MCF 10A (cell line): ENCODE results near the gene NEUROD6. TPM values are rescaled to one million over a fixed set of nuclear protein-coding genes. Genes with fewer than 3 reads are reported as not detected.

Experiments
- BruUV-seq: library from RNA; stranded (reverse); fragments of 400-500 nt; replicated peaks from 2 replicates; lab custom pipeline; 2021; lab: Mats Ljungman, UMichigan
- CTCF ChIA-PET: fragments of 300-600 bp; sonication (Branson Sonifier 250); formaldehyde crosslinking; extraction: SDS; loops from one replicate; lab custom pipeline; 2021; ENCODE audit warnings: antibody characterized with exemption, inconsistent platforms; lab: Yijun Ruan, JAX
- POLR2A ChIA-PET: fragments of 300-600, 350-650 bp; sonication (Branson Sonifier 250); formaldehyde crosslinking; extraction: SDS; loops from one replicate; lab custom pipeline; 2020; ENCODE audit warnings: antibody characterized with exemption, inconsistent platforms; lab: Yijun Ruan, JAX
- DNase-seq: peaks from one replicate; pipeline ENCODE4 v3.0.0-alpha.2; 2018; ENCODE audit not compliant: unreplicated experiment
- H3K27ac Mint-ChIP-seq: one replicate; pipeline ENCODE4 v1.8.0; 2022; ENCODE audit warnings: mild to moderate bottlenecking, low read depth, mixed read lengths; ENCODE audit not compliant: unreplicated experiment
- H3K27me3 Mint-ChIP-seq: one replicate; pipeline ENCODE4 v1.8.0; 2022; ENCODE audit warnings: mixed read lengths; ENCODE audit not compliant: insufficient read depth, unreplicated experiment
- H3K36me3 Mint-ChIP-seq: one replicate; pipeline ENCODE4 v1.8.0; 2022; ENCODE audit warnings: mild to moderate bottlenecking, moderate library complexity, mixed read lengths; ENCODE audit not compliant: insufficient read depth, unreplicated experiment
- H3K4me1 Mint-ChIP-seq: one replicate; pipeline ENCODE4 v1.8.0; 2022; ENCODE audit warnings: mixed read lengths; ENCODE audit not compliant: insufficient read depth, unreplicated experiment
- H3K4me3 Mint-ChIP-seq: one replicate; pipeline ENCODE4 v1.8.0; 2022; ENCODE audit warnings: mild to moderate bottlenecking, moderate library complexity, mixed read lengths; ENCODE audit not compliant: unreplicated experiment
- H3K9me3 Mint-ChIP-seq: one replicate; pipeline ENCODE4 v1.8.0; 2022; ENCODE audit warnings: mixed read lengths; ENCODE audit not compliant: unreplicated experiment
- CTCF ChIP-seq: fragments of 200-600 bp; IDR thresholded peaks from one replicate; pipeline ENCODE4 v1.8.0; 2022; ENCODE audit warnings: antibody characterized with exemption, mild to moderate bottlenecking; ENCODE audit not compliant: unreplicated experiment
- intact Hi-C: fragments of 100-400 bp; cut with micrococcal nuclease; formaldehyde crosslinking; loops from 2 replicates; pipeline ENCODE4 v1.14.1; 2022
- total RNA-seq: library from RNA; stranded (reverse); gene quantifications from 2 replicates; pipeline ENCODE4 v1.2.3, GENCODE V29; 2022

NEUROD6 gene
- total RNA-seq, 1 experiment from 2014 or later = not detected

DNA sequence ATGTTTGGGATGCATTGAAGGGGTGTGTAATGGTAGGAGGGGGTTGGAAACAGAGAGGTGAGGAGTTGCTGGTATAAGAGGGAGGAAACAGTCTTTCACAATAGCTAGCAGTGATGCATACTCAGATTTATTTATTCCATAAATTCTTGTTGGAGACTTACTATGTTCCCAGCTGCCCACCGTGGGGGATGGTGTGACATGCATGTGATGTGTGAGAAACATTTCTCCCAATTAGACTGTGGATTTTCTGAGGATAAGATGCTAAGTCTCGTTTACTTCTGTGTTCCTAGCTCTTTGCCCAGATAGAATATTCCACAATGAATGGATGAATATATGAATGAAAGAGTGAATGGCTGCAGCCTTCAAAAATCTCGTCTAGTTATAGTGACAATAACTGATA, 23.0 kb upstream of the NEUROD6 start:
- intact Hi-C loops = no loop called here
- CTCF ChIA-PET = interaction anchor here (0.6 to 3.1 kb wide), 3 partner anchors 9 to 80 kb away, joined by 4 to 22 read pairs (median 4); no protein-coding TSS in a partner anchor
- TF ChIP-seq CTCF = no peak
- Mint-ChIP-seq H3K27ac (no peak overlapping the region), H3K4me1 (no peaks in the 10 kb centered on the region), H3K9me3 (no peaks in the 10 kb centered on the region), H3K4me3 (no peak overlapping the region), H3K27me3 (peaks cover 29% of the 10 kb centered on the region), H3K36me3 (no peaks in the 10 kb centered on the region)
- POLR2A ChIA-PET = interaction anchor here (1.3 kb wide), 1 partner anchor 10 kb away, joined by 3 read pairs; no protein-coding TSS in a partner anchor
- DNase-seq = no peak
- no TSS peak for BruUV-seq

- Mint-ChIP-seq H3K4me1 (no peaks in the 10 kb centered on the region), H3K27me3 (peaks cover 25% of the 10 kb centered on the region), H3K36me3 (no peaks in the 10 kb centered on the region), H3K9me3 (no peaks in the 10 kb centered on the region), H3K4me3 (no peak overlapping the region), H3K27ac (no peak overlapping the region)
- POLR2A ChIA-PET = interaction anchor here (1.3 kb wide), 1 partner anchor 10 kb away, joined by 3 read pairs; no protein-coding TSS in a partner anchor
- intact Hi-C loops = no loop called here
- CTCF ChIA-PET = interaction anchor here (0.6 to 3.1 kb wide), 3 partner anchors 10 to 82 kb away, joined by 3 to 22 read pairs (median 4); no protein-coding TSS in a partner anchor
- no peak for DNase-seq
- TF ChIP-seq CTCF = no peak
- no TSS peak for BruUV-seq
These were observed 22.5 kb upstream of the NEUROD6 start for GRCh38 chr7:31363051-31363450.

DNA sequence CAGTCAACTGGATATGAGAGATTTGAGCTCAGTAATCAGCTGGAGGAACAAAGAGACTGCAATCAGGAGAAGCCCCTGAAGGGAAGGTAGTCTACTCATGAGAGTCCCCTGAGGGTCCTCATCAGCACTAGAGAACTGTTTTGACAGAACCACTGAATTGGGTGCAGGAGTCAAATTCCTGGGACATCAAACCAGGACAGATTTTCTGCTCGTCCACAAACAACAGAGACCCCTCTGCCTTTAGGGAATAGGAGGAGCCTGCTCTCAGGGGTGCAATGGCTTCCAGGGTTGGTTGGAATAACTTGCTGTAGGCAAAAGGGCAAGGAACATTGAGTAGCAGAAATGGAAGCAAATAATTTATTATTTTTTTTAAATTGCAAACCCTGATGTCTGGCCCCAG, 21.9 kb upstream of the NEUROD6 start:
- intact Hi-C loops = no loop called here
- Mint-ChIP-seq H3K9me3 (no peaks in the 10 kb centered on the region), H3K27me3 (peaks cover 18% of the 10 kb centered on the region), H3K36me3 (no peaks in the 10 kb centered on the region), H3K27ac (no peak overlapping the region), H3K4me3 (no peak overlapping the region), H3K4me1 (no peaks in the 10 kb centered on the region)
- ChIA-PET POLR2A (no interaction called here), CTCF (interaction anchor here (1.6 to 3.1 kb wide), 2 partner anchors 10 to 81 kb away, joined by 4 to 22 read pairs; no protein-coding TSS in a partner anchor)
- BruUV-seq = no TSS peak
- DNase-seq = no peak
- no peak for TF ChIP-seq CTCF

DNA sequence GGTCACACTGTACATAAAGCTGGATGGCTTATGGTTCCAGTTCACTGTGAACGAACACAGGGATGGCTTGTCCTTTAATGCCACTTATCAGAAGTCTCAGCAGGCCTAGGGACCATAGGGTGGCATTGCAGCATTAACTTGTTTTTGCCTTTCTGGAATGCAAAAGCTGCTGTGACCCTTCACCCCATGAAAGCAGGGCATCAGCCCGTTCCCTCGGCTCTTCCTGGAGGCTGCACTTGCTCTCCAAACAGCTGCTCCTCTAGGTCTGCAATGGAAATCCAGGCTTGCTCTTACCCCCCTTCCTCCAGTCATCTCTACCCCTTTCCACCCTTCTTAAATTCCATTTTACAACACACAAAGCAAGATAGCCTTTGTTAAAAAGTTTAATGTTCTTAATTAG, 17.9 kb upstream of the NEUROD6 start:
- Mint-ChIP-seq H3K4me3 (no peak overlapping the region), H3K36me3 (no peaks in the 10 kb centered on the region), H3K9me3 (no peaks in the 10 kb centered on the region), H3K27ac (no peak overlapping the region), H3K27me3 (peaks cover 13% of the 10 kb centered on the region), H3K4me1 (no peaks in the 10 kb centered on the region)
- ChIA-PET POLR2A (no interaction called here), CTCF (no interaction called here)
- BruUV-seq = no TSS peak
- TF ChIP-seq CTCF = no peak
- DNase-seq = no peak
- intact Hi-C loops = no loop called here
